GM21447 (cell line): ENCODE measurements around the gene TXNIP.

Experiments
- ATAC-seq: cut with Tn5 transposase; IDR thresholded peaks from one replicate; pipeline ENCODE4 v1.9.1; 2021; ENCODE audit not compliant: unreplicated experiment

TXNIP gene

GRCh38 chr1:145946477-145946986, 49.8 kb downstream of the TXNIP start:
- ATAC-seq, result no peak

DNA sequence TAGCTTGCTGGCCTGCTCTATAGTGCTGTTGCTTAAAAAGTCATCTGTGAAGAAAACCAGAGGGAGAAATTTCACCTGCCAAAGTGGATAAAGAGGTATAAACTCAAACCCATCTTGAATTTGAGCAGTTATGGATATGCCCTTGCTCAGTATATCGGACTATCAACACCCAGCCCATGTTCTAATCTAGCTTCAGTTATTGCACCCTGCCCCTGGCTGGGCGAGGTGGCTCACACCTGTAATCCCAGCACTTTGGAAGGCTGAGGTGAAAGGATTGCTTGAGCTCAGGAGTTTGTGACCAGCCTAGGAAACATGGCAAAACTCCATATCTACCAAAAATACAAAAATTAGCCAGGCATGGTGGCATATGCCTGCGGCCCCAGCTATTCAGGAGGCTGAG, 51.8 kb downstream of the TXNIP start:
- no peak for ATAC-seq

DNA sequence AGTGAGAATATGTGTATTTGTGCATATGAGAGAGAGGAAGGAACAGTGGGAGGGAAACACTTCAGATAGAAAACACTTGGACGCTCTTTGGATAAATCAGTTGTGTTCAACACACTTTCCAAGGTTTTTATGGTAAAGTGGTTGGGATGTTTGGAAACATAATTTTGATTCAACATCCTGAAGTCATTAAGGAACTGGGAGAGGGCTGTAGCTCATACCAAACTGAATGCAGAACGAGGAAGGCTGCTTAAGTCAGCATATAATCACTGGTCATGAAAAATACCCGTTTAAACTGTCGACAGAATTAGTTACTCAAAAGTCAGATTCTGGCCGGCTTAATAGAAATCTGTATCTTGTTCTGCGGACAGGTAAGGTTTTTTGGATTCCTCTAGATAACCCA, 53.5 kb downstream of the TXNIP start:
- no peak for ATAC-seq
